ENCODE results near the gene CSF1. TPM values are rescaled to one million over a fixed set of nuclear protein-coding genes. Genes with fewer than 3 reads are reported as not detected.

CSF1 gene
- total and polyA plus RNA-seq, 2 of the 13 experiments (the other 11 are each of a cell fraction or from before 2014, with no cell fraction given), result 4.6 to 13.3 TPM

GRCh38 chr1:109935451-109935900 is 24.8 kb downstream of the CSF1 start (continued):
- TF ChIP-seq MED13 (CRISPR knock-in tag; IDR thresholded peaks at IDR 0.05), result no peak
- no peak for TF ChIP-seq PLRG1 (conservative IDR thresholded peaks at IDR 0.05)
- TF ChIP-seq NCOA2 (CRISPR knock-in tag; IDR thresholded peaks at IDR 0.05), result peak; percentile 66
- no peak for TF ChIP-seq ATF3 (CRISPR knock-in tag; IDR thresholded peaks at IDR 0.05)
- no peak for TF ChIP-seq ZNF775 (CRISPR knock-in tag; IDR thresholded peaks at IDR 0.05; ENCODE audit: borderline replicate concordance)
- TF ChIP-seq MYPOP (CRISPR knock-in tag; IDR thresholded peaks at IDR 0.05), result peak; percentile 22; the same call in 1 of the 2 replicates
- TF ChIP-seq PAX8 (CRISPR knock-in tag; IDR thresholded peaks at IDR 0.05; ENCODE audit: borderline replicate concordance), result no peak
- no peak for TF ChIP-seq ZBTB8A (CRISPR knock-in tag; IDR thresholded peaks at IDR 0.05; ENCODE audit: borderline replicate concordance, low read depth)
- peak; percentile 22; the same call in 1 of the 2 replicates for TF ChIP-seq HDAC1 (CRISPR knock-in tag; IDR thresholded peaks at IDR 0.05)
- no peak for TF ChIP-seq ZBTB10 (CRISPR knock-in tag; IDR thresholded peaks at IDR 0.05; ENCODE audit: borderline replicate concordance)
- TF ChIP-seq ZNF451 (CRISPR knock-in tag; IDR thresholded peaks at IDR 0.05), result no peak
- TF ChIP-seq ATRX (CRISPR knock-in tag; IDR thresholded peaks at IDR 0.05; ENCODE audit: borderline replicate concordance), result no peak
- TF ChIP-seq FOXJ3 (CRISPR knock-in tag; IDR thresholded peaks at IDR 0.05; ENCODE audit: borderline replicate concordance), result no peak
- TF ChIP-seq ZNF674 (CRISPR knock-in tag; IDR thresholded peaks at IDR 0.05; ENCODE audit: low read depth), result no peak
- no peak for TF ChIP-seq KDM5A (IDR thresholded peaks at IDR 0.05; ENCODE audit: borderline replicate concordance, low read length)
- TF ChIP-seq ZNF12 (CRISPR knock-in tag; IDR thresholded peaks at IDR 0.05), result no peak
- no peak for TF ChIP-seq ZNF468 (CRISPR knock-in tag; IDR thresholded peaks at IDR 0.05)
- TF ChIP-seq ADNP (CRISPR knock-in tag; IDR thresholded peaks at IDR 0.05), result no peak
- TF ChIP-seq SYNCRIP (IDR thresholded peaks at IDR 0.05; ENCODE audit: insufficient read depth, low read depth, low read length), result no peak
- TF ChIP-seq NCOA1 (CRISPR knock-in tag; IDR thresholded peaks at IDR 0.05), result no peak
- no peak for TF ChIP-seq DPF2 (CRISPR knock-in tag; IDR thresholded peaks at IDR 0.05; ENCODE audit: borderline replicate concordance, low read depth)
- peak; percentile 30 for TF ChIP-seq XRCC5 (optimal IDR thresholded peaks at IDR 0.05; ENCODE audit: low read length)
- no peak for TF ChIP-seq BHLHE40 (IDR thresholded peaks at IDR 0.05; ENCODE audit: low read length)
- no peak for TF ChIP-seq SRSF1 (optimal IDR thresholded peaks at IDR 0.05; ENCODE audit: low read depth, low read length)
- TF ChIP-seq PRMT3 (CRISPR knock-in tag; IDR thresholded peaks at IDR 0.05; ENCODE audit: borderline replicate concordance, low read depth), result no peak
- peak; percentile 17; the same call in 1 of the 2 replicates for TF ChIP-seq THAP9 (CRISPR knock-in tag; IDR thresholded peaks at IDR 0.05; ENCODE audit: borderline replicate concordance)

All from HepG2 (cell line).